Measurements from ENCODE around the gene EXOC1.

The EXOC1 gene

DNA sequence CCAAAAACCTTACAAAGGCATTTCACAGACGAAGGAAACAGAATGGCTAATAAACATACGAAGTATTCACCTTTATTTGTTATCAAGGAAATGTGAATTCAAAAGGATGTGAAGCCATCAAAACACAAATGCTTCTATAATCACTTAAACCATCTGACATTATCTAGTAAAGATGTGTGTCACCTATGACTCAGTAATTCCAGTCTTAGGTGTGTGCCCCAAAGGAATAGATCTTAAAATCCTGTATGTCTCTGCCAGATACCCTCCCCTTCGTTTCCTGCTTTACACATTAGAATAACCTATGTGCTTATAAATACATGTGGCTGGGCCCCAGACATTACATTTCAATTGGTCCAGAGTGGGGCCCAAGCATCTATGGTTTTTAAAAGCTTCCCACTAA is 53.5 kb downstream of the EXOC1 start:
- Histone ChIP-seq H3K4me2 (ENCODE audit: low read length) (no peak overlapping the region), H3K4me1 (ENCODE audit: insufficient read depth, low read length, severe bottlenecking) (no peaks in the 10 kb centered on the region), H3K9ac (ENCODE audit: low read length) (no peak overlapping the region), H3K9me2 (ENCODE audit: low read depth, low read length) (no peaks in the 10 kb centered on the region), H3K4me3 (ENCODE audit: low read depth, low read length, poor library complexity, severe bottlenecking) (no peak overlapping the region), H2AFZ (ENCODE audit: low read length) (no peak overlapping the region), H3K27me3 (ENCODE audit: insufficient read depth, low read length) (no peaks in the 10 kb centered on the region), H3K9me3 (ENCODE audit: low read length) (no peaks in the 10 kb centered on the region), H4K20me1 (ENCODE audit: insufficient read depth, low read length) (no peaks in the 10 kb centered on the region), H3K27ac (ENCODE audit: low read depth, low read length, poor library complexity, severe bottlenecking) (no peak overlapping the region), H3K36me3 (ENCODE audit: insufficient read depth, low read length) (peaks cover 12% of the 10 kb centered on the region; the same call in 1 of the 2 replicates), H3F3A (ENCODE audit: insufficient read depth, low read length) (no peaks in the 10 kb centered on the region), H3K79me2 (ENCODE audit: insufficient read depth, low read length) (no peaks in the 10 kb centered on the region)
- TF ChIP-seq EZH2 (IDR thresholded peaks at IDR 0.05; ENCODE audit: borderline replicate concordance, low read length), result no peak
- TF ChIP-seq, protein P1, sequence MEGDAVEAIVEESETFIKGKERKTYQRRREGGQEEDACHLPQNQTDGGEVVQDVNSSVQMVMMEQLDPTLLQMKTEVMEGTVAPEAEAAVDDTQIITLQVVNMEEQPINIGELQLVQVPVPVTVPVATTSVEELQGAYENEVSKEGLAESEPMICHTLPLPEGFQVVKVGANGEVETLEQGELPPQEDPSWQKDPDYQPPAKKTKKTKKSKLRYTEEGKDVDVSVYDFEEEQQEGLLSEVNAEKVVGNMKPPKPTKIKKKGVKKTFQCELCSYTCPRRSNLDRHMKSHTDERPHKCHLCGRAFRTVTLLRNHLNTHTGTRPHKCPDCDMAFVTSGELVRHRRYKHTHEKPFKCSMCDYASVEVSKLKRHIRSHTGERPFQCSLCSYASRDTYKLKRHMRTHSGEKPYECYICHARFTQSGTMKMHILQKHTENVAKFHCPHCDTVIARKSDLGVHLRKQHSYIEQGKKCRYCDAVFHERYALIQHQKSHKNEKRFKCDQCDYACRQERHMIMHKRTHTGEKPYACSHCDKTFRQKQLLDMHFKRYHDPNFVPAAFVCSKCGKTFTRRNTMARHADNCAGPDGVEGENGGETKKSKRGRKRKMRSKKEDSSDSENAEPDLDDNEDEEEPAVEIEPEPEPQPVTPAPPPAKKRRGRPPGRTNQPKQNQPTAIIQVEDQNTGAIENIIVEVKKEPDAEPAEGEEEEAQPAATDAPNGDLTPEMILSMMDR (IDR thresholded peaks at IDR 0.05; ENCODE audit: low read length), result no peak

DNA sequence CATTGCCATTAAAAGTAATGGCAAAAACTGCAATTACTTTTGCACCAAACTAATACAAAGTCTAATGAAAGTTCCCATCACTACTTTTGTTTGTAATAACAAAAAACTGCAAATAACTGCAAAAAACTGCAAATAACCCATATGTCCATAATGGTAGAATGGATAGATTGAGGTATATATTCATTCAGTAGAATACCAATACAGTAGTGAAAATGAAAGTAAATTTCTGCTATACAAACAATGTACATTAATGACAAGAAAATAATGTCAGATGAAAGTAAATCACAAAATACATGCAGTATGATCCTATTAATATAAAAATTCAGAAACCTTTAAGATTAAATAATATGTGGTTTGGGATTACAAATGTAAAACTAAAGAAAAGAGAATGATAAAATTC is 54.0 kb downstream of the EXOC1 start:
- TF ChIP-seq, protein P1 (IDR thresholded peaks at IDR 0.05; ENCODE audit: low read length), result no peak
- no peak for TF ChIP-seq EZH2 (IDR thresholded peaks at IDR 0.05; ENCODE audit: borderline replicate concordance, low read length)
- H2AFZ ChIP-seq (ENCODE audit: low read length), result no peak overlapping the region
- H3F3A ChIP-seq (ENCODE audit: insufficient read depth, low read length), result no peaks in the 10 kb centered on the region
- H3K9me3 ChIP-seq (ENCODE audit: low read length), result no peaks in the 10 kb centered on the region
- peaks cover 9% of the 10 kb centered on the region; the same call in 1 of the 2 replicates for H3K36me3 ChIP-seq (ENCODE audit: insufficient read depth, low read length)
- no peaks in the 10 kb centered on the region for H3K9me2 ChIP-seq (ENCODE audit: low read depth, low read length)
- H3K79me2 ChIP-seq (ENCODE audit: insufficient read depth, low read length), result no peaks in the 10 kb centered on the region
- H3K27me3 ChIP-seq (ENCODE audit: insufficient read depth, low read length), result no peaks in the 10 kb centered on the region
- no peak overlapping the region for H3K27ac ChIP-seq (ENCODE audit: low read depth, low read length, poor library complexity, severe bottlenecking)
- no peak overlapping the region for H3K9ac ChIP-seq (ENCODE audit: low read length)
- H3K4me2 ChIP-seq (ENCODE audit: low read length), result no peak overlapping the region
- H3K4me1 ChIP-seq (ENCODE audit: insufficient read depth, low read length, severe bottlenecking), result no peaks in the 10 kb centered on the region
- no peaks in the 10 kb centered on the region for H4K20me1 ChIP-seq (ENCODE audit: insufficient read depth, low read length)
- H3K4me3 ChIP-seq (ENCODE audit: low read depth, low read length, poor library complexity, severe bottlenecking), result no peak overlapping the region

DNA sequence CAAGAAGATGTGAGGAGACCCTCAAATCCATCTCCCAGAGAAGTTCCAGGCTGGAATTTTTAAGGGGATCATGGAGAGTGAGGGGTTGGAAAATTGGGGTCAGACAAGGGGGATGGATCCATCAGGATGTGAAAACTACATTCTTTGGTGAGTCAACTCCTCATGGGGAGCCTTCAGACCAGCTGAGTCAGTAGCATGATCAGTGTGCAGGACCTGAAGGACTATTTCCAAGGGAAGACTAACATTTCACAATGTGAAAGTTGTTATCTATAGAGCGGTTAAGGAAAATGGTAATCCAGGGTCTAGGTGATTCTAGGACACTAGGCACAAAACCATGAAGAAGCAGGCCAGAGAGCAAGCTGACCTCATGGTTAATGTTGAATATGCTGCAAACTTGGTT is 56.7 kb downstream of the EXOC1 start:
- Histone ChIP-seq H3K9ac (ENCODE audit: low read length) (no peak overlapping the region), H3K36me3 (ENCODE audit: insufficient read depth, low read length) (no peaks in the 10 kb centered on the region), H3K4me2 (ENCODE audit: low read length) (no peak overlapping the region), H3K27ac (ENCODE audit: low read depth, low read length, poor library complexity, severe bottlenecking) (no peak overlapping the region), H3K9me2 (ENCODE audit: low read depth, low read length) (no peaks in the 10 kb centered on the region), H3K9me3 (ENCODE audit: low read length) (no peaks in the 10 kb centered on the region), H3F3A (ENCODE audit: insufficient read depth, low read length) (no peaks in the 10 kb centered on the region), H3K4me3 (ENCODE audit: low read depth, low read length, poor library complexity, severe bottlenecking) (no peak overlapping the region), H2AFZ (ENCODE audit: low read length) (no peak overlapping the region), H3K27me3 (ENCODE audit: insufficient read depth, low read length) (no peaks in the 10 kb centered on the region), H4K20me1 (ENCODE audit: insufficient read depth, low read length) (no peaks in the 10 kb centered on the region), H3K4me1 (ENCODE audit: insufficient read depth, low read length, severe bottlenecking) (no peaks in the 10 kb centered on the region), H3K79me2 (ENCODE audit: insufficient read depth, low read length) (no peaks in the 10 kb centered on the region)
- TF ChIP-seq EZH2 (IDR thresholded peaks at IDR 0.05; ENCODE audit: borderline replicate concordance, low read length), result no peak
- TF ChIP-seq, protein P1 (IDR thresholded peaks at IDR 0.05; ENCODE audit: low read length), result no peak

All from OCI-LY1 (cell line).